ENCODE measurements around the gene SMARCA4.

DNA sequence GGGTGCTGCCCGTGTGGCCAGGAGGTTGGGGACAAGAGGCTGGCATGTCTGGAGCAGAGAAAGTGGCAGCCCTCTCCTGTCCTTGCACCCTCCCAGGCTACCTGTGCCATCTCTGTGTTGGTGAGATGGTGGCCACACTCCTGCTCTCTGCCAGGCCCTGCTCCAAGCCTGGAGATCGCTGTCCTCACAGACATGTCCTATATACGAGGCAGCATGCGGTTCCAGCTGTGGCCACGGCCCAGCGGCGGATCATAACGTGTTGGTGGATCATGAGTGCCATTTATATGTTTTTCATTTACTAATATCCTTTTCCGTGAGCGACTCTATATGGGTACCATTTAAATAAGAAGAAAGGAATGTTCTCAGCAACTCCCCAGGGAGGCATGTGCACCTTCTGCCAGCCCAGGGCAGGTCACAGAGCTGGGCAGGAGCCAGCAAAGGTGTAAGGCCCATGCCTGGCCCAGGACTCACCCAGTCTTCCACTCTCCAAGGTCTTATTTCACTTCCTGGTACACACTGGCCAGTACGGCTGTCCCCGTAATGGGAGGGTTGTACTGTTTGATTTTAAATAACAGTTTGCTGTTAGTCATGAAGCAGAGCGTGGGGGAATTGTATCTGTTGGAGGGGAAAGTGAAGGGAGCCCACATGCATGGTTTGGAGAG is 81.3 kb downstream of the SMARCA4 start:
- TF ChIP-seq, protein P1, sequence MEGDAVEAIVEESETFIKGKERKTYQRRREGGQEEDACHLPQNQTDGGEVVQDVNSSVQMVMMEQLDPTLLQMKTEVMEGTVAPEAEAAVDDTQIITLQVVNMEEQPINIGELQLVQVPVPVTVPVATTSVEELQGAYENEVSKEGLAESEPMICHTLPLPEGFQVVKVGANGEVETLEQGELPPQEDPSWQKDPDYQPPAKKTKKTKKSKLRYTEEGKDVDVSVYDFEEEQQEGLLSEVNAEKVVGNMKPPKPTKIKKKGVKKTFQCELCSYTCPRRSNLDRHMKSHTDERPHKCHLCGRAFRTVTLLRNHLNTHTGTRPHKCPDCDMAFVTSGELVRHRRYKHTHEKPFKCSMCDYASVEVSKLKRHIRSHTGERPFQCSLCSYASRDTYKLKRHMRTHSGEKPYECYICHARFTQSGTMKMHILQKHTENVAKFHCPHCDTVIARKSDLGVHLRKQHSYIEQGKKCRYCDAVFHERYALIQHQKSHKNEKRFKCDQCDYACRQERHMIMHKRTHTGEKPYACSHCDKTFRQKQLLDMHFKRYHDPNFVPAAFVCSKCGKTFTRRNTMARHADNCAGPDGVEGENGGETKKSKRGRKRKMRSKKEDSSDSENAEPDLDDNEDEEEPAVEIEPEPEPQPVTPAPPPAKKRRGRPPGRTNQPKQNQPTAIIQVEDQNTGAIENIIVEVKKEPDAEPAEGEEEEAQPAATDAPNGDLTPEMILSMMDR (conservative IDR thresholded peaks at IDR 0.05), result no peak
- peak; percentile 15; the same call in 1 of the 2 replicates for TF ChIP-seq ZFX (IDR thresholded peaks at IDR 0.05)

All from C4-2B (cell line).